Subcutaneous adipose tissue (tissue), 4 donors: ENCODE data around the gene DYNC2LI1. TPM values are rescaled to one million over a fixed set of nuclear protein-coding genes. Genes with fewer than 3 reads are reported as not detected.

Experiments
- CTCF ChIP-seq: fragments of 450-650 bp; IDR thresholded peaks from one replicate; pipeline ENCODE4 v1.5.1; 2016; ENCODE audit warnings: low read depth, mild to moderate bottlenecking, control low read depth, antibody characterized with exemption, moderate library complexity
- total RNA-seq, 4 donors: library from RNA; depleted of rRNA; stranded (reverse); fragments of >200 nt; gene quantifications; one replicate each; pipeline ENCODE4 v1.1.0, GENCODE V29; 2016

Gene DYNC2LI1
- total RNA-seq, 4 donors from 2014 or later: 32.0 to 41.4 (median 34.5) TPM

- no peak for TF ChIP-seq CTCF
Observed at GRCh38 chr2:43736637-43737036, 37.2 kb upstream of the DYNC2LI1 start.

GRCh38 chr2:43737097-43737854, 36.6 kb upstream of the DYNC2LI1 start:
- no peak for TF ChIP-seq CTCF

- no peak for TF ChIP-seq CTCF
Observed at GRCh38 chr2:43737855-43738254, 36.0 kb upstream of the DYNC2LI1 start.

- TF ChIP-seq CTCF: no peak
Observed at GRCh38 chr2:43738257-43738656, 35.6 kb upstream of the DYNC2LI1 start.

GRCh38 chr2:43743706-43744105, 30.1 kb upstream of the DYNC2LI1 start:
- TF ChIP-seq CTCF: no peak

GRCh38 chr2:43745457-43745856, 28.4 kb upstream of the DYNC2LI1 start:
- TF ChIP-seq CTCF: no peak

GRCh38 chr2:43748333-43748732, 25.5 kb upstream of the DYNC2LI1 start:
- no peak for TF ChIP-seq CTCF
